HepG2 (cell line): Measurements from ENCODE around the gene SNU13. TPM values are rescaled to one million over a fixed set of nuclear protein-coding genes. Genes with fewer than 3 reads are reported as not detected.

Experiments used
- AGO2 ChIP-seq: fragments of 200-400 bp; formaldehyde crosslinking; optimal IDR thresholded peaks from 2 replicates; pipeline ENCODE3; 2017; ENCODE audit warnings: mild to moderate bottlenecking, low read depth, low read length, moderate library complexity
- ASH2L ChIP-seq: fragments of 300-600, 200-600 bp; sonication (generic); IDR thresholded peaks from 2 replicates; pipeline ENCODE4 v1.7.0; 2017; ENCODE audit warnings: low read depth, mild to moderate bottlenecking, moderate library complexity, mixed read lengths, low read length; ENCODE audit not compliant: insufficient read length
- CCAR2 ChIP-seq: fragments of 200-400 bp; formaldehyde crosslinking; optimal IDR thresholded peaks from 2 replicates; pipeline ENCODE3; 2018; ENCODE audit warnings: low read depth, mild to moderate bottlenecking, low read length, moderate library complexity
- DNMT1 ChIP-seq: sonication (generic); formaldehyde crosslinking; IDR thresholded peaks from 2 replicates; pipeline ENCODE4 v1.5.1; 2020; ENCODE audit warnings: mild to moderate bottlenecking, missing genetic modification reagents
- ERF ChIP-seq: IDR thresholded peaks from 2 replicates; pipeline ENCODE4 v1.6.1; 2018; ENCODE audit warnings: missing biosample characterization, missing genetic modification reagents
- EZH2 ChIP-seq: conservative IDR thresholded peaks from 2 replicates; pipeline ENCODE4 v1.6.1; 2012; ENCODE audit warnings: mild to moderate bottlenecking, low read depth, low read length, moderate library complexity
- KMT2B ChIP-seq: IDR thresholded peaks from 2 replicates; pipeline ENCODE4 v1.6.1; 2016; ENCODE audit warnings: missing genetic modification reagents, missing compliant biosample characterization
- PHF21A ChIP-seq: sonication (generic); formaldehyde crosslinking; IDR thresholded peaks from 2 replicates; pipeline ENCODE4 v1.5.0; 2020; ENCODE audit warnings: mild to moderate bottlenecking, missing genetic modification reagents
- PHF8 ChIP-seq: sonication (generic); formaldehyde crosslinking; IDR thresholded peaks from 2 replicates; pipeline ENCODE4 v1.5.0; 2020; ENCODE audit warnings: missing genetic modification reagents
- PREB ChIP-seq: sonication (generic); formaldehyde crosslinking; IDR thresholded peaks from 2 replicates; pipeline ENCODE4 v1.4.0; 2020; ENCODE audit warnings: missing genetic modification reagents
- SMARCC2 ChIP-seq: fragments of 450-650 bp; IDR thresholded peaks from 2 replicates; pipeline ENCODE4 v1.6.1; 2017; ENCODE audit warnings: antibody characterized with exemption, mild to moderate bottlenecking
- SOX6 ChIP-seq, 2 experiments: fragments of 450-650 bp in 1 of 2; sonication (generic) in 1 of 2; formaldehyde crosslinking in 1 of 2; IDR thresholded peaks; 2 replicates each; pipeline versions ENCODE4 v1.4.0 to v1.6.1; 2017 to 2020; ENCODE audit warnings: antibody characterized with exemption in 1 of 2, mild to moderate bottlenecking in 1 of 2, missing genetic modification reagents in 1 of 2
- TBX2 ChIP-seq: sonication (generic); formaldehyde crosslinking; IDR thresholded peaks from 2 replicates; pipeline ENCODE4 v1.5.0; 2020; ENCODE audit warnings: missing genetic modification reagents, mild to moderate bottlenecking, borderline replicate concordance
- THAP11 ChIP-seq: IDR thresholded peaks from 2 replicates; pipeline ENCODE4 v1.6.1; 2016; ENCODE audit warnings: missing biosample characterization, missing genetic modification reagents
- THAP7 ChIP-seq: sonication (generic); formaldehyde crosslinking; IDR thresholded peaks from 2 replicates; pipeline ENCODE4 v1.8.1; 2023; ENCODE audit warnings: mild to moderate bottlenecking, missing genetic modification reagents
- ZNF143 ChIP-seq: sonication (generic); formaldehyde crosslinking; IDR thresholded peaks from 2 replicates; pipeline ENCODE4 v1.4.0; 2020; ENCODE audit warnings: missing genetic modification reagents
- ZNF207 ChIP-seq: fragments of 450-650 bp; IDR thresholded peaks from 2 replicates; pipeline ENCODE4 v1.6.1; 2016; ENCODE audit warnings: antibody characterized with exemption, borderline replicate concordance
- ZNF451 ChIP-seq: sonication (generic); formaldehyde crosslinking; IDR thresholded peaks from 2 replicates; pipeline ENCODE4 v1.5.0; 2020; ENCODE audit warnings: mild to moderate bottlenecking, missing genetic modification reagents
- ZNF672 ChIP-seq: sonication (generic); formaldehyde crosslinking; IDR thresholded peaks from 2 replicates; pipeline ENCODE4 v1.8.1; 2022; ENCODE audit warnings: missing genetic modification reagents
- ZNF710 ChIP-seq: sonication (generic); formaldehyde crosslinking; IDR thresholded peaks from 2 replicates; pipeline ENCODE4 v1.5.0; 2020; ENCODE audit warnings: mild to moderate bottlenecking, missing genetic modification reagents, borderline replicate concordance
- ZNF737 ChIP-seq: sonication (generic); formaldehyde crosslinking; IDR thresholded peaks from 2 replicates; pipeline ENCODE4 v1.5.0; 2020; ENCODE audit warnings: missing genetic modification reagents, mild to moderate bottlenecking, borderline replicate concordance
- polyA plus RNA-seq, 8 experiments: library from polyadenylated mRNA; depleted of rRNA in 3 of 8; stranded (reverse) in 7 of 8; unstranded in 1 of 8; fragments of >200 nt; fragmentation: Illumina TruSeq in 4 of 8; extraction: Trizol in 4 of 8; gene quantifications; 2 replicates each; pipeline versions ENCODE4 v1.2.1 to v1.2.3, GENCODE V29; 2011 to 2016; ENCODE audit warnings: low read depth in 4 of 8, missing spikeins in 1 of 8, mixed read lengths in 1 of 8; ENCODE audit not compliant: insufficient read depth in 1 of 8
- total RNA-seq, 5 experiments: library from RNA; depleted of rRNA; stranded (reverse); fragments of >200 nt; fragmentation: Illumina TruSeq; extraction: Trizol; gene quantifications; 2 replicates each; pipeline ENCODE4 v1.2.3, GENCODE V29; 2016; ENCODE audit warnings: low read depth in 1 of 5
- TF ChIP-seq, protein P1 (sequence below): sonication (generic); formaldehyde crosslinking; IDR thresholded peaks from 2 replicates; pipeline ENCODE4 v1.4.0; 2020; ENCODE audit warnings: mild to moderate bottlenecking, missing genetic modification reagents
- TF ChIP-seq, protein P2 (sequence below): IDR thresholded peaks from 2 replicates; pipeline ENCODE4 v1.6.1; 2016; ENCODE audit warnings: missing biosample characterization, missing genetic modification reagents, low read depth
- TF ChIP-seq, protein P3 (sequence below): sonication (generic); formaldehyde crosslinking; IDR thresholded peaks from 2 replicates; pipeline ENCODE4 v1.4.0; 2020; ENCODE audit warnings: missing genetic modification reagents

Gene SNU13
- total and polyA plus RNA-seq, 2 of the 13 experiments (the other 11 are each of a cell fraction or from before 2014, with no cell fraction given), result 203 to 287 TPM

DNA sequence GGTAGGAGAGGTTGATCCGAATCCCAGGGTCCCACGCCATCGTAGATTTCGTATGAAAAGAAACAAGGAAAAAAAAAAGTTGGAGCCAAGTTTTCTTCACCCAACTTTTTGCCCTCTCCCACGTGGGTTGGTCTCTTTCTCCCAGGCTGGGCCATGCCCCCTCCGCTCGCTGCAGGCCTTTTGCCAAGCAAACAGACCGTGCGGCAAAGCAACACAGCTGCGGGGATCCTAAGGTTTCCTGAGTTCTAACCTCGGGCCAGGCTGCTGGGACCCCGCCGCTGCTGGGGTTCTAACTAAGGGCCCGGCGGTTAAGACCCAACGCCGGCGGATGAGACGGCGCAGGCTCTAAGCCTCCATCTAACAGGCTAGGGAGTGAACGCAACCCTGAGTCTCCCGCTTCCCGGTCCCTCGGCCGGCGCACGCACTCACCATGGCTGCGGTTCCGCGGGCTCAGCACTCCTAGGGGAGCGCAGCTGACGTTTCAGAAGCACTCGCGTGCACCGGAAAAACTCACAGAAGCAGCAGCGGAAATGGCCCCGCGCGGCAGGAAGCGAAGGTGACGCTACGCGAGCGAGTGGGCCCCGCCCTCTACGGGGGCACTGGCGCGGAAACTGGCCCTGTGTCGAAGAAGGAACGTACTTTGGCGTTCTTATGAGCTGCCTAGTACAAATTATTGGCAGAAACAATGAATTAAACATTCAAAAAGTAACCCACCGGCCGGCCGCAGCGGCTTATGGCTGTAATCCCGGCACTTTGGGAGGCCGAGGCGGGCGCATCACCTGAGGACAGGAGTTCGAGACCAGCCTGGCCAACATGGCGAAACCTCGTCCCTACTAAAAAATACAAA, at the start of gene SNU13 (continued):
- TF ChIP-seq ZNF710 (CRISPR knock-in tag) (peak; percentile 74), ZNF672 (CRISPR knock-in tag) (no peak), THAP11 (peak; percentile 91), ERF (CRISPR knock-in tag) (peak; percentile 63; the same call in 1 of the 2 replicates), PHF21A (peak; percentile 69; the same call in 1 of the 2 replicates), KMT2B (CRISPR knock-in tag) (peak; percentile 91), ZNF143 (CRISPR knock-in tag) (peak; percentile 56; the same call in 1 of the 2 replicates), PHF8 (CRISPR knock-in tag) (peak; percentile 86), ASH2L (peak; percentile 57), EZH2 (no peak), AGO2 (peak; percentile 59), CCAR2 (no peak), ZNF451 (no peak; the same call in 1 of the 2 replicates), ZNF207 (no peak), SOX6 (IDR thresholded peaks at IDR 0.05) (no peak), SOX6 (CRISPR knock-in tag; IDR thresholded peaks at IDR 0.05) (peak; percentile 43), PREB (CRISPR knock-in tag) (no peak), TBX2 (peak; percentile 62; the same call in 1 of the 2 replicates), ZNF737 (no peak), THAP7 (CRISPR knock-in tag) (no peak), DNMT1 (CRISPR knock-in tag) (no peak), SMARCC2 (no peak)
- TF ChIP-seq, protein P1, sequence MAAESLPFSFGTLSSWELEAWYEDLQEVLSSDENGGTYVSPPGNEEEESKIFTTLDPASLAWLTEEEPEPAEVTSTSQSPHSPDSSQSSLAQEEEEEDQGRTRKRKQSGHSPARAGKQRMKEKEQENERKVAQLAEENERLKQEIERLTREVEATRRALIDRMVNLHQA (CRISPR knock-in tag), result no peak
- TF ChIP-seq, protein P2, sequence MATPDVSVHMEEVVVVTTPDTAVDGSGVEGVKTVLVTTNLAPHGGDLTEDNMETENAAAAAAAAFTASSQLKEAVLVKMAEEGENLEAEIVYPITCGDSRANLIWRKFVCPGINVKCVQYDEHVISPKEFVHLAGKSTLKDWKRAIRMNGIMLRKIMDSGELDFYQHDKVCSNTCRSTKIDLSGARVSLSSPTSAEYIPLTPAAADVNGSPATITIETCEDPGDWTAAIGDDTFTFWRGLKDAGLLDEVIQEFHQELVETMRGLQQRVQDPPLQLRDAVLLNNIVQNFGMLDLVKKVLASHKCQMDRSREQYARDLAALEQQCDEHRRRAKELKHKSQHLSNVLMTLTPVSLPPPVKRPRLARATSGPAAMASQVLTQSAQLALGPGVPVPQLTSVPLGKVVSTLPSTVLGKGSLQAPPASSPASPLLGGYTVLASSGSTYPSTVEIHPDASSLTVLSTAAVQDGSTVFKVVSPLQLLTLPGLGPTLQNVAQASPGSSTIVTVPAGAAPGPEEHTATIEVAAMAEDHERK, result peak; percentile 80
- TF ChIP-seq, protein P3, sequence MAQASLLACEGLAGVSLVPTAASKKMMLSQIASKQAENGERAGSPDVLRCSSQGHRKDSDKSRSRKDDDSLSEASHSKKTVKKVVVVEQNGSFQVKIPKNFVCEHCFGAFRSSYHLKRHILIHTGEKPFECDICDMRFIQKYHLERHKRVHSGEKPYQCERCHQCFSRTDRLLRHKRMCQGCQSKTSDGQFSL, result no peak
